HEK293 (cell line): ENCODE results near the gene TBC1D4.

Experiments used
- CTCF ChIA-PET: fragments of 350-600 bp; formaldehyde crosslinking; extraction: SDS; loops from one replicate; lab custom pipeline; 2021; ENCODE audit warnings: antibody characterized with exemption; lab: Yijun Ruan, JAX
- POLR2A ChIA-PET: fragments of 300-600 bp; formaldehyde crosslinking; extraction: SDS; loops from one replicate; lab custom pipeline; 2020; ENCODE audit warnings: antibody characterized with exemption, inconsistent platforms; lab: Yijun Ruan, JAX
- H3K27ac ChIP-seq: fragments of 200-500 bp; sonication (Bioruptor generic); 2 replicates; pipeline ENCODE4 v1.5.1; 2014; ENCODE audit warnings: low read depth, low read length, control low read depth, inconsistent platforms; ENCODE audit errors: extremely low read depth
- H3K36me3 ChIP-seq, 2 experiments: fragments of 200-500 bp in 1 of 2; sonication (Bioruptor generic) in 1 of 2; 1 replicate in 1 of 2; 2 replicates in 1 of 2; pipeline ENCODE4 v1.5.1; 2014 to 2017; ENCODE audit warnings: inconsistent platforms in 2 of 2, low read length in 2 of 2; ENCODE audit not compliant: control insufficient read depth in 2 of 2, insufficient read depth in 1 of 2
- H3K4me1 ChIP-seq: fragments of 200-500 bp; sonication (Bioruptor generic); 2 replicates; pipeline ENCODE4 v1.5.1; 2014; ENCODE audit warnings: mild to moderate bottlenecking, low read length, inconsistent platforms; ENCODE audit not compliant: control insufficient read depth, insufficient read depth
- H3K4me3 ChIP-seq: 2 replicates; pipeline ENCODE4 v1.5.1; 2011; ENCODE audit warnings: low read depth, mild to moderate bottlenecking, control low read depth, low read length, moderate library complexity
- H3K9me3 ChIP-seq: fragments of 200-500 bp; sonication (Bioruptor generic); 2 replicates; pipeline ENCODE4 v1.5.1; 2014; ENCODE audit warnings: low read depth, low read length, inconsistent platforms; ENCODE audit not compliant: control insufficient read depth, insufficient read depth
- MEIS1 ChIP-seq: sonication (generic); formaldehyde crosslinking; IDR thresholded peaks from 2 replicates; pipeline ENCODE4 v1.8.1; 2022; ENCODE audit warnings: missing genetic modification reagents, mild to moderate bottlenecking, borderline replicate concordance
- PRDM10 ChIP-seq: fragments of 450-650 bp; formaldehyde crosslinking; IDR thresholded peaks from 2 replicates; pipeline ENCODE4 v1.5.1; 2016; ENCODE audit warnings: missing biosample characterization, missing genetic modification characterization
- RBAK ChIP-seq: fragments of 450-650 bp; formaldehyde crosslinking; IDR thresholded peaks from 2 replicates; pipeline ENCODE4 v1.5.1; 2016; ENCODE audit warnings: missing biosample characterization, missing genetic modification characterization
- REPIN1 ChIP-seq: fragments of 450-650 bp; formaldehyde crosslinking; IDR thresholded peaks from 2 replicates; pipeline ENCODE4 v1.5.1; 2017; ENCODE audit warnings: missing biosample characterization, missing genetic modification characterization, low read depth
- REST ChIP-seq: fragments of 450-650 bp; formaldehyde crosslinking; IDR thresholded peaks from 2 replicates; pipeline ENCODE4 v1.5.1; 2016; ENCODE audit warnings: missing biosample characterization, missing genetic modification characterization
- TRIM28 ChIP-seq: IDR thresholded peaks from 2 replicates; pipeline ENCODE4 v1.6.1; 2011; ENCODE audit warnings: low read length, control low read depth, borderline replicate concordance
- ZNF140 ChIP-seq: fragments of 450-650 bp; formaldehyde crosslinking; IDR thresholded peaks from 2 replicates; pipeline ENCODE4 v1.5.1; 2016; ENCODE audit warnings: missing biosample characterization, missing genetic modification characterization
- ZNF19 ChIP-seq: fragments of 450-650 bp; formaldehyde crosslinking; IDR thresholded peaks from 2 replicates; pipeline ENCODE4; 2016; ENCODE audit warnings: missing biosample characterization, missing genetic modification characterization, low read depth
- ZNF2 ChIP-seq: fragments of 450-650 bp; formaldehyde crosslinking; IDR thresholded peaks from 2 replicates; pipeline ENCODE4 v1.5.1; 2016; ENCODE audit warnings: missing biosample characterization, missing genetic modification characterization
- ZNF518A ChIP-seq: fragments of 450-650 bp; formaldehyde crosslinking; conservative IDR thresholded peaks from 2 replicates; pipeline ENCODE4 v1.5.1; 2016; ENCODE audit warnings: low read depth, missing biosample characterization, missing genetic modification characterization
- ZNF555 ChIP-seq: fragments of 450-650 bp; formaldehyde crosslinking; conservative IDR thresholded peaks from 2 replicates; pipeline ENCODE4 v1.5.1; 2017; ENCODE audit warnings: missing biosample characterization, mild to moderate bottlenecking, missing genetic modification characterization, inconsistent platforms
- ZNF580 ChIP-seq: fragments of 450-650 bp; formaldehyde crosslinking; IDR thresholded peaks from 2 replicates; pipeline ENCODE4 v1.5.1; 2016; ENCODE audit warnings: missing biosample characterization, missing genetic modification characterization
- ZNF600 ChIP-seq: fragments of 450-650 bp; formaldehyde crosslinking; IDR thresholded peaks from 2 replicates; pipeline ENCODE4 v1.5.1; 2016; ENCODE audit warnings: missing biosample characterization, missing genetic modification characterization
- ZNF626 ChIP-seq: fragments of 450-650 bp; sonication (Bioruptor Pico); formaldehyde crosslinking; IDR thresholded peaks from 2 replicates; pipeline ENCODE4 v1.5.1; 2018; ENCODE audit warnings: missing biosample characterization, missing genetic modification characterization, inconsistent platforms
- ZNF639 ChIP-seq: fragments of 450-650 bp; formaldehyde crosslinking; IDR thresholded peaks from 2 replicates; pipeline ENCODE4 v1.5.1; 2016; ENCODE audit warnings: missing biosample characterization, missing genetic modification characterization
- ZNF747 ChIP-seq: fragments of 450-650 bp; formaldehyde crosslinking; IDR thresholded peaks from 2 replicates; pipeline ENCODE4 v1.5.1; 2016; ENCODE audit warnings: missing biosample characterization, missing genetic modification characterization
- ZNF76 ChIP-seq: fragments of 450-650 bp; formaldehyde crosslinking; IDR thresholded peaks from 2 replicates; pipeline ENCODE4; 2016; ENCODE audit warnings: low read depth, missing biosample characterization, missing genetic modification characterization, borderline replicate concordance
- ZNF777 ChIP-seq: fragments of 450-650 bp; formaldehyde crosslinking; IDR thresholded peaks from 2 replicates; pipeline ENCODE4 v1.5.1; 2017; ENCODE audit warnings: missing biosample characterization, missing genetic modification characterization, borderline replicate concordance

TBC1D4 gene

GRCh38 chr13:75474956-75475355 lies 7.0 kb downstream of the TBC1D4 start:
- H3K36me3 ChIP-seq = no peaks in the 10 kb centered on the region
- TF ChIP-seq TRIM28 (no peak), ZNF555 (no peak), ZNF600 (tag by site-specific recombination) (no peak), REST (no peak), REPIN1 (no peak), ZNF626 (tag by site-specific recombination) (no peak), ZNF580 (tag by site-specific recombination) (no peak), ZNF76 (tag by site-specific recombination) (no peak), ZNF2 (tag by site-specific recombination) (no peak), ZNF140 (tag by site-specific recombination) (no peak), ZNF518A (no peak), ZNF19 (no peak), RBAK (tag by site-specific recombination) (no peak), ZNF777 (tag by site-specific recombination) (no peak), MEIS1 (CRISPR knock-in tag) (no peak), PRDM10 (no peak), ZNF639 (tag by site-specific recombination) (no peak), ZNF747 (tag by site-specific recombination) (no peak)
- no peak overlapping the region for H3K27ac ChIP-seq
- H3K4me1 ChIP-seq = no peaks in the 10 kb centered on the region; the same call in 1 of the 2 replicates
- POLR2A ChIA-PET = interaction anchor here (0.6 kb wide), 1 partner anchor 73 kb away, joined by 3 read pairs; no protein-coding TSS in a partner anchor
- no peaks in the 10 kb centered on the region for H3K9me3 ChIP-seq
- H3K4me3 ChIP-seq = no peak overlapping the region
- CTCF ChIA-PET = interaction anchor here (0.6 kb wide), 1 partner anchor 35 kb away, joined by 3 read pairs; no protein-coding TSS in a partner anchor
